Panc1 (cell line): ENCODE data around the gene SLC35E3. TPM values are rescaled to one million over a fixed set of nuclear protein-coding genes. Genes with fewer than 3 reads are reported as not detected.

Experiments used
- ATAC-seq: fragments of 200-7000 bp; cut with Tn5 transposase; 2 replicates; pipeline ENCODE4 v1.9.1; 2020; ENCODE audit warnings: mild to moderate bottlenecking, moderate library complexity
- BruUV-seq: library from RNA; stranded (reverse); fragments of 400-500 nt; replicated peaks from 2 replicates; lab custom pipeline; 2021; lab: Mats Ljungman, UMichigan
- CTCF ChIA-PET: fragments of 300-600 bp; sonication (Branson Sonifier 250); formaldehyde crosslinking; loops from one replicate; lab custom pipeline; 2022; ENCODE audit warnings: antibody characterized with exemption; lab: Charles Lee
- POLR2A ChIA-PET: fragments of 300-600 bp; sonication (Branson Sonifier 250); formaldehyde crosslinking; loops from one replicate; lab custom pipeline; 2022; ENCODE audit warnings: antibody characterized with exemption; lab: Charles Lee
- DNase-seq: peaks from one replicate; pipeline ENCODE4 v3.0.0-alpha.2; 2010; ENCODE audit warnings: low read depth, low spot score
- H3K27ac ChIP-seq: 2 replicates; pipeline ENCODE4 v1.5.1; 2011; ENCODE audit warnings: mild to moderate bottlenecking, low read length, inconsistent platforms
- H3K27me3 ChIP-seq: fragments of 200-500 bp; sonication (Bioruptor generic); 2 replicates; pipeline ENCODE4 v1.6.0; 2014; ENCODE audit warnings: low read length, inconsistent platforms; ENCODE audit not compliant: control insufficient read depth, insufficient read depth
- H3K36me3 ChIP-seq: fragments of 200-500 bp; sonication (Bioruptor generic); 2 replicates; pipeline ENCODE4 v1.5.1; 2014; ENCODE audit warnings: inconsistent platforms, mild to moderate bottlenecking, low read length, moderate library complexity; ENCODE audit not compliant: control insufficient read depth, insufficient read depth
- H3K4me1 ChIP-seq: 2 replicates; pipeline ENCODE4 v1.5.1; 2011; ENCODE audit warnings: inconsistent platforms, mild to moderate bottlenecking, low read length, moderate library complexity; ENCODE audit not compliant: control insufficient read depth, insufficient read depth
- H3K4me3 ChIP-seq, 2 experiments: 2 replicates each; pipeline ENCODE4 v1.5.1; 2011 to 2012; ENCODE audit warnings: low read depth in 2 of 2, low read length in 2 of 2, mild to moderate bottlenecking in 2 of 2, inconsistent platforms in 1 of 2, moderate library complexity in 1 of 2
- H3K9me3 ChIP-seq: fragments of 200-500 bp; sonication (Bioruptor generic); 2 replicates; pipeline ENCODE4 v1.5.1; 2014; ENCODE audit warnings: low read depth, mild to moderate bottlenecking, inconsistent platforms, low read length, moderate library complexity; ENCODE audit not compliant: control insufficient read depth, insufficient read depth
- CTCF ChIP-seq: fragments of 450-650 bp; IDR thresholded peaks from 2 replicates; pipeline ENCODE4 v1.5.1; 2017; ENCODE audit warnings: mild to moderate bottlenecking
- POLR2AphosphoS5 ChIP-seq: IDR thresholded peaks from 2 replicates; pipeline ENCODE4 v1.6.1; 2012; ENCODE audit warnings: mild to moderate bottlenecking, low read depth, low read length, moderate library complexity
- REST ChIP-seq, 2 experiments: IDR thresholded peaks; 2 replicates each; pipeline ENCODE4 v1.6.1; 2011 to 2012; ENCODE audit warnings: low read depth in 2 of 2, control low read depth in 1 of 2, low read length in 1 of 2, mild to moderate bottlenecking in 1 of 2, moderate library complexity in 1 of 2; ENCODE audit not compliant: insufficient read depth in 1 of 2
- SIN3A ChIP-seq: IDR thresholded peaks from 2 replicates; pipeline ENCODE4 v1.6.1; 2012; ENCODE audit warnings: low read depth, mild to moderate bottlenecking, low read length, moderate library complexity, borderline replicate concordance; ENCODE audit not compliant: insufficient read depth
- TCF7L2 ChIP-seq: IDR thresholded peaks from 2 replicates; pipeline ENCODE4 v1.6.1; 2011; ENCODE audit warnings: mild to moderate bottlenecking, low read depth, low read length, inconsistent platforms
- in situ Hi-C: cut with HindIII; loops from 2 replicates; pipeline ENCODE4 v1.10.0; 2016; ENCODE audit warnings: low sequenced_read_pairs, low pct_unique_long_range_greater_than_20kb
- intact Hi-C: fragments of 100-400 bp; cut with micrococcal nuclease; formaldehyde crosslinking; loops from one replicate; pipeline ENCODE4 v1.10.0; 2022; ENCODE audit not compliant: unreplicated experiment
- total RNA-seq: library from RNA; stranded (reverse); gene quantifications from one replicate; pipeline ENCODE4 v1.2.1, GENCODE V29; 2021; ENCODE audit not compliant: unreplicated experiment

SLC35E3 gene
- total RNA-seq, 1 experiment from 2014 or later, result 15.9 TPM

GRCh38 chr12:68790081-68790951 is 44.3 kb downstream of the SLC35E3 start:
- DNase-seq (no peak), ATAC-seq (no peak)
- in situ Hi-C loops (no loop called here), intact Hi-C loops (no loop called here)
- Histone ChIP-seq H3K9me3 (no peaks in the 10 kb centered on the region), H3K27ac (no peak overlapping the region), H3K27me3 (no peaks in the 10 kb centered on the region), H3K4me1 (no peaks in the 10 kb centered on the region), H3K4me3 (no peak overlapping the region), H3K36me3 (no peaks in the 10 kb centered on the region)
- ChIA-PET CTCF (no interaction called here), POLR2A (no interaction called here)
- BruUV-seq, result no TSS peak
- TF ChIP-seq TCF7L2 (no peak), POLR2AphosphoS5 (no peak), SIN3A (no peak), REST (IDR thresholded peaks at IDR 0.05; ENCODE audit: insufficient read depth in 1 of 2, low read depth in 2 of 2, low read length in 1 of 2) (no peak), CTCF (no peak)

- CTCF ChIA-PET, result no interaction called here
- no TSS peak for BruUV-seq
- H3K27me3 ChIP-seq, result no peaks in the 10 kb centered on the region
- POLR2A ChIA-PET, result no interaction called here
- H3K27ac ChIP-seq, result no peak overlapping the region
- no peak overlapping the region for H3K4me3 ChIP-seq
- TF ChIP-seq REST (IDR thresholded peaks at IDR 0.05; ENCODE audit: insufficient read depth in 1 of 2, low read depth in 2 of 2, low read length in 1 of 2), result no peak
- TF ChIP-seq POLR2AphosphoS5, result no peak
- TF ChIP-seq TCF7L2, result no peak
- TF ChIP-seq SIN3A, result no peak
- no peak for TF ChIP-seq CTCF
- intact Hi-C loops (no loop called here), in situ Hi-C loops (no loop called here)
- H3K4me1 ChIP-seq, result no peaks in the 10 kb centered on the region
- DNase-seq, result no peak
- H3K36me3 ChIP-seq, result no peaks in the 10 kb centered on the region
- no peak for ATAC-seq
- no peaks in the 10 kb centered on the region for H3K9me3 ChIP-seq
Observed at GRCh38 chr12:68790952-68791234, 44.9 kb downstream of the SLC35E3 start.
